Left renal cortex interstitium (tissue), 4 donors: Measurements from ENCODE around the gene XKR3. TPM values are rescaled to one million over a fixed set of nuclear protein-coding genes. Genes with fewer than 3 reads are reported as not detected.
"Not testable (repeated sequence)": the region's sequence is repeated elsewhere in the genome, so short reads cannot be mapped to it uniquely, and the experiment has no call there.

Experiments used
- DNase-seq, 4 donors: peaks; one replicate each; pipeline ENCODE4 v3.0.0-alpha.2; 2013; ENCODE audit warnings: low read depth in 4 of 4, low spot score in 2 of 4, missing footprints in 1 of 4
- polyA plus RNA-seq, 4 donors: library from polyadenylated mRNA; unstranded; fragments of 120-200 nt; gene quantifications; one replicate each; pipeline ENCODE4 v1.2.1, GENCODE V29; 2013; ENCODE audit not compliant: insufficient read length in 4 of 4

Gene XKR3
- polyA plus RNA-seq, 4 donors: not detected

GRCh38 chr22:16749282-16749681, 75.9 kb downstream of the XKR3 start:
- not testable (repeated sequence) for DNase-seq

- DNase-seq: not testable (repeated sequence)
Measured at GRCh38 chr22:16748160-16748929, 76.9 kb downstream of the XKR3 start.

- DNase-seq: not testable (repeated sequence)
Measured at GRCh38 chr22:16747266-16748159, 77.7 kb downstream of the XKR3 start.

DNA sequence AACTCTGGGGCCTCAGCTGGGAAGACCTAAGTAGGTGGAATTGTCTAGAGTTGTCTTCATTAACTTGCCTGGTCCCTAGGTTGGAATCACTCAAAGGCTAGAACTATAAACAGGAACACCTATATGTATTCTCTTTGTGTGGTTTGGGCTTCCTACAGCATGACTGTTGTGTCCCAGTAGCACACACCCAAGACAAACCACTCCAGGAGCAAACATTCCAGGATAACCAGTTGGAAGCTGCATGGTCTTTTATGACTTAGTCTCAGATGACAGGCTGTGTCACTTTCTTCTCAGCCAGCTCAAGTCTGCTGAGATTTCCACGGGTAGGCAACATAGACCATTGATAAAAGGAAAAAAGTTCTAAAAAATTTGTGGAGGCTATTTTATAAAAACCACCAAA, 90.9 kb downstream of the XKR3 start:
- DNase-seq: not testable (repeated sequence)

Other genes with a start within 250 kb of the XKR3 start
- under 1 TPM in 1 of 4 donors, not detected in 3; 0.12 TPM for gene CCT8L2, start 232.6 kb downstream of the XKR3 start, polyA plus RNA-seq
- gene GAB4, start 182.8 kb upstream of the XKR3 start, polyA plus RNA-seq: not detected